HepG2 (cell line): ENCODE measurements around the gene AIMP2. TPM values are rescaled to one million over a fixed set of nuclear protein-coding genes. Genes with fewer than 3 reads are reported as not detected.

ENCODE experiments used
- ARID3A ChIP-seq: IDR thresholded peaks from 2 replicates; pipeline ENCODE4 v1.6.1; 2012; ENCODE audit warnings: low read depth, low read length, improper control_type of control experiment
- DRAP1 ChIP-seq: IDR thresholded peaks from 2 replicates; pipeline ENCODE4 v1.6.1; 2016; ENCODE audit warnings: missing genetic modification reagents, missing compliant biosample characterization
- HCFC1 ChIP-seq: fragments of 150-350 bp; IDR thresholded peaks from 2 replicates; pipeline ENCODE4 v1.6.1; 2014; ENCODE audit warnings: low read depth, low read length
- KDM3A ChIP-seq: IDR thresholded peaks from 2 replicates; pipeline ENCODE4 v1.6.1; 2018; ENCODE audit warnings: low read depth, missing compliant biosample characterization
- KDM5B ChIP-seq: sonication (generic); formaldehyde crosslinking; IDR thresholded peaks from 2 replicates; pipeline ENCODE4 v1.4.0; 2020; ENCODE audit warnings: missing genetic modification reagents, mild to moderate bottlenecking, borderline replicate concordance
- MAX ChIP-seq: IDR thresholded peaks from 2 replicates; pipeline ENCODE4 v1.6.1; 2012; ENCODE audit warnings: inconsistent platforms
- MXI1 ChIP-seq: IDR thresholded peaks from 3 replicates; pipeline ENCODE4 v1.6.1; 2012; ENCODE audit warnings: low read depth, low read length, inconsistent platforms, borderline replicate concordance
- NBN ChIP-seq: fragments of 450-650 bp; conservative IDR thresholded peaks from 2 replicates; pipeline ENCODE4 v1.6.1; 2017
- PHF8 ChIP-seq: sonication (generic); formaldehyde crosslinking; IDR thresholded peaks from 2 replicates; pipeline ENCODE4 v1.5.0; 2020; ENCODE audit warnings: missing genetic modification reagents
- RAD21 ChIP-seq: fragments of 450-650 bp; formaldehyde crosslinking; IDR thresholded peaks from 2 replicates; pipeline ENCODE4 v1.5.0; 2020; ENCODE audit warnings: mild to moderate bottlenecking
- RAD51 ChIP-seq: fragments of 450-650 bp; IDR thresholded peaks from 2 replicates; pipeline ENCODE4 v1.6.1; 2016; ENCODE audit warnings: borderline replicate concordance
- TCF7 ChIP-seq: sonication (generic); IDR thresholded peaks from 2 replicates; pipeline ENCODE4 v1.6.1; 2016; ENCODE audit warnings: antibody characterized with exemption, low read depth
- ZNF644 ChIP-seq: IDR thresholded peaks from 2 replicates; pipeline ENCODE4 v1.6.1; 2016; ENCODE audit warnings: low read depth
- ZNF709 ChIP-seq: sonication (generic); formaldehyde crosslinking; IDR thresholded peaks from 2 replicates; pipeline ENCODE4 v1.5.0; 2020; ENCODE audit warnings: mild to moderate bottlenecking, missing genetic modification reagents
- ZNF816 ChIP-seq: sonication (generic); formaldehyde crosslinking; IDR thresholded peaks from 2 replicates; pipeline ENCODE4 v1.8.0; 2022; ENCODE audit warnings: missing genetic modification reagents, mild to moderate bottlenecking, borderline replicate concordance
- ZNF879 ChIP-seq: sonication (generic); formaldehyde crosslinking; IDR thresholded peaks from 2 replicates; pipeline ENCODE4 v1.8.1; 2023; ENCODE audit warnings: missing genetic modification reagents
- ZSCAN29 ChIP-seq: sonication (generic); formaldehyde crosslinking; conservative IDR thresholded peaks from 2 replicates; pipeline ENCODE4 v1.4.0; 2020; ENCODE audit warnings: mild to moderate bottlenecking, missing genetic modification reagents
- polyA plus RNA-seq, 8 experiments: library from polyadenylated mRNA; depleted of rRNA in 3 of 8; stranded (reverse) in 7 of 8; unstranded in 1 of 8; fragments of >200 nt; fragmentation: Illumina TruSeq in 4 of 8; extraction: Trizol in 4 of 8; gene quantifications; 2 replicates each; pipeline versions ENCODE4 v1.2.1 to v1.2.3, GENCODE V29; 2011 to 2016; ENCODE audit warnings: low read depth in 4 of 8, missing spikeins in 1 of 8, mixed read lengths in 1 of 8; ENCODE audit not compliant: insufficient read depth in 1 of 8
- total RNA-seq, 5 experiments: library from RNA; depleted of rRNA; stranded (reverse); fragments of >200 nt; fragmentation: Illumina TruSeq; extraction: Trizol; gene quantifications; 2 replicates each; pipeline ENCODE4 v1.2.3, GENCODE V29; 2016; ENCODE audit warnings: low read depth in 1 of 5
- TF ChIP-seq, protein P1 (sequence below): IDR thresholded peaks from 2 replicates; pipeline ENCODE4 v1.6.1; 2016
- TF ChIP-seq, protein P2 (sequence below): sonication (generic); formaldehyde crosslinking; IDR thresholded peaks from 2 replicates; pipeline ENCODE4 v1.4.0; 2020; ENCODE audit warnings: mild to moderate bottlenecking, missing genetic modification reagents

Gene AIMP2
- total and polyA plus RNA-seq, 2 of the 13 experiments (the other 11 are each of a cell fraction or from before 2014, with no cell fraction given) = 38.2 to 84.9 TPM

- TF ChIP-seq KDM3A (CRISPR knock-in tag) (no peak; the same call in 1 of the 2 replicates), RAD51 (no peak; the same call in 1 of the 2 replicates), HCFC1 (no peak; the same call in none of the 2 replicates), MAX (peak; percentile 100), MXI1 (peak; percentile 97), ARID3A (no peak), RAD21 (CRISPR knock-in tag) (peak; percentile 77), NBN (no peak), KDM5B (peak; percentile 100), ZSCAN29 (peak; percentile 68), PHF8 (peak; percentile 98), DRAP1 (CRISPR knock-in tag) (peak; percentile 90), ZNF816 (peak; percentile 99; the same call in 1 of the 2 replicates), ZNF644 (no peak), ZNF879 (CRISPR knock-in tag) (peak; percentile 100), ZNF709 (CRISPR knock-in tag) (peak; percentile 100), TCF7 (no peak)
- TF ChIP-seq, protein P1, sequence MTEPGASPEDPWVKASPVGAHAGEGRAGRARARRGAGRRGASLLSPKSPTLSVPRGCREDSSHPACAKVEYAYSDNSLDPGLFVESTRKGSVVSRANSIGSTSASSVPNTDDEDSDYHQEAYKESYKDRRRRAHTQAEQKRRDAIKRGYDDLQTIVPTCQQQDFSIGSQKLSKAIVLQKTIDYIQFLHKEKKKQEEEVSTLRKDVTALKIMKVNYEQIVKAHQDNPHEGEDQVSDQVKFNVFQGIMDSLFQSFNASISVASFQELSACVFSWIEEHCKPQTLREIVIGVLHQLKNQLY = peak; percentile 80
- TF ChIP-seq, protein P2, sequence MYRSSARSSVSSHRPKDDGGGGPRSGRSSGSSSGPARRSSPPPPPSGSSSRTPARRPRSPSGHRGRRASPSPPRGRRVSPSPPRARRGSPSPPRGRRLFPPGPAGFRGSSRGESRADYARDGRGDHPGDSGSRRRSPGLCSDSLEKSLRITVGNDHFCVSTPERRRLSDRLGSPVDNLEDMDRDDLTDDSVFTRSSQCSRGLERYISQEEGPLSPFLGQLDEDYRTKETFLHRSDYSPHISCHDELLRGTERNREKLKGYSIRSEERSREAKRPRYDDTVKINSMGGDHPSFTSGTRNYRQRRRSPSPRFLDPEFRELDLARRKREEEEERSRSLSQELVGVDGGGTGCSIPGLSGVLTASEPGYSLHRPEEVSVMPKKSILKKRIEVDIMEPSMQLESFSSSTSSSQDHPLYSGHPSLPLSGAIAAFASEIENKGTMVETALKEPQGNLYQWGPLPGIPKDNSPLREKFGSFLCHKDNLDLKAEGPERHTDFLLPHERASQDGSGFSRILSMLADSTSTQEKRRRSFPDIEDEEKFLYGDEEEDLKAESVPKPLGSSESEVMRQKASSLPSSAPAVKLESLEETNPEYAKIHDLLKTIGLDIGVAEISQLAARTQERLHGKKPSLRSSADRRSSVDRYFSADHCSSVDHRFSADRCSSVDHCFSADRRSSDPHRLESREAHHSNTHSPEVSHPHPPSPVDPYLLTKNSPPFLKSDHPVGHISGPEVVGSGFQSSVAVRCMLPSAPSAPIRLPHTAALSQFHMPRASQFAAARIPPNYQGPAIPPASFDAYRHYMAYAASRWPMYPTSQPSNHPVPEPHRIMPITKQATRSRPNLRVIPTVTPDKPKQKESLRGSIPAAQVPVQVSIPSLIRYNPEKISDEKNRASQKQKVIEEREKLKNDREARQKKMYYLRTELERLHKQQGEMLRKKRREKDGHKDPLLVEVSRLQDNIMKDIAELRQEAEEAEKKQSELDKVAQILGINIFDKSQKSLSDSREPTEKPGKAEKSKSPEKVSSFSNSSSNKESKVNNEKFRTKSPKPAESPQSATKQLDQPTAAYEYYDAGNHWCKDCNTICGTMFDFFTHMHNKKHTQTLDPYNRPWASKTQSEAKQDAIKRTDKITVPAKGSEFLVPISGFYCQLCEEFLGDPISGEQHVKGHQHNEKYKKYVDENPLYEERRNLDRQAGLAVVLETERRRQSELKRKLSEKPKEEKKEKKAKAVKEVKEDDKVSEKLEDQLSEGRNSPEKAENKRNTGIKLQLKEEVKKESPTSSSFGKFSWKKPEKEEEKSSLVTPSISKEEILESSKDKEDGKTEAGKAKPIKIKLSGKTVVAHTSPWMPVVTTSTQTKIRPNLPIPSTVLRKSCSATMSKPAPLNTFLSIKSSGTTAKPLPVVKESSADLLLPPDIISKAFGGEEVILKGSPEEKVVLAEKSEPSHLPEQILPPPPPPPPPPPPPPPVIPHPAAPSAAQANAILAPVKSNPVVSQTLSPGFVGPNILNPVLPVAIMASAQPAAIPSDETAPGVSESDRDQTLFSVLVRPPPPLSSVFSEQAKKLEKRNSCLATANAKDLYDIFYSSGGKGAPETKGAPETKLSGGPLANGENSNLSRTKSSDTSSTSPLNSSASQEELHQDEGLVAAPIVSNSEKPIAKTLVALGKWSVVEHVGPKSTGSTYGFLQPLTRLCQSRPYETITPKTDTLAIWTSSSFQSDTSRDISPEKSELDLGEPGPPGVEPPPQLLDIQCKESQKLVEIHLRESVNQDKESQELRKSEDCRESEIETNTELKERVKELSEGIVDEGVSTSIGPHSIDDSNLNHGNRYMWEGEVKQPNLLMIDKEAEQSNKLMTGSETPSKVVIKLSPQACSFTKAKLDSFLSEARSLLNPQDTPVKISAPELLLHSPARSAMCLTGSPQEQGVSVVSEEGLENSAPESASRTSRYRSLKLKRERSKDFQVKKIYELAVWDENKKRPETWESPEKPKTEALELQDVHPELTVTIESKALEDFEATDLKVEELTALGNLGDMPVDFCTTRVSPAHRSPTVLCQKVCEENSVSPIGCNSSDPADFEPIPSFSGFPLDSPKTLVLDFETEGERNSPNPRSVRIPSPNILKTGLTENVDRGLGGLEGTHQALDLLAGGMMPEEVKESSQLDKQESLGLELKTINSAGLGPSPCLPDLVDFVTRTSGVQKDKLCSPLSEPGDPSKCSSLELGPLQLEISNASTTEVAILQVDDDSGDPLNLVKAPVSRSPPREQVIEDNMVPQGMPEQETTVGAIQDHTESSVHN (CRISPR knock-in tag) = peak; percentile 96
Measured at GRCh38 chr7:6008668-6009611, at the start of gene AIMP2, which contains the start of gene PMS2 (continued).
